ENCODE measurements around the gene NUP54. TPM values are rescaled to one million over a fixed set of nuclear protein-coding genes. Genes with fewer than 3 reads are reported as not detected.

NUP54 gene
- total RNA-seq, 1 donor from 2014 or later, result 44.2 TPM

DNA sequence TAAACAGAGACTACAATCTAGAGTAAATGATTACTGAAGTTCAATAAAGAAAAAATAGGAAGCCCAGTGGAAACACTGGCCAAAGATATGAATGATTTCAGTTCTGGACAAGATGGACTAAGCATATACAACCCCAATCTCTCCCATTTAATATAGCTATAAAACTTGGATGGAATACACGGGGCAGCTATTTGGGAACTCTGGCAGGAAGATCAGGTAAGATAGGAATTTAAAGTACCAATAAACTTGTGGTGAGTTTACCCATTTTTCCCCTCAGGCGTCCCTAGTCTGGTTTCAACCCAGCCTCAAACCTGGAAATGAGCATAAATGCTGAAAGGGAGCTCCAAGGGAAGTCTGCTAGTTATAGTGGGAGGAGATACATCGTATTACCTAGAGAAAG, 20.4 kb downstream of the NUP54 start:
- H3K4me3 Mint-ChIP-seq (ENCODE audit: unreplicated experiment), result peak overlapping the region; percentile 60
- no peak overlapping the region for H3K27ac Mint-ChIP-seq (ENCODE audit: unreplicated experiment)
- H3K4me1 Mint-ChIP-seq (ENCODE audit: unreplicated experiment), result no peaks in the 10 kb centered on the region
- TF ChIP-seq, protein P1, sequence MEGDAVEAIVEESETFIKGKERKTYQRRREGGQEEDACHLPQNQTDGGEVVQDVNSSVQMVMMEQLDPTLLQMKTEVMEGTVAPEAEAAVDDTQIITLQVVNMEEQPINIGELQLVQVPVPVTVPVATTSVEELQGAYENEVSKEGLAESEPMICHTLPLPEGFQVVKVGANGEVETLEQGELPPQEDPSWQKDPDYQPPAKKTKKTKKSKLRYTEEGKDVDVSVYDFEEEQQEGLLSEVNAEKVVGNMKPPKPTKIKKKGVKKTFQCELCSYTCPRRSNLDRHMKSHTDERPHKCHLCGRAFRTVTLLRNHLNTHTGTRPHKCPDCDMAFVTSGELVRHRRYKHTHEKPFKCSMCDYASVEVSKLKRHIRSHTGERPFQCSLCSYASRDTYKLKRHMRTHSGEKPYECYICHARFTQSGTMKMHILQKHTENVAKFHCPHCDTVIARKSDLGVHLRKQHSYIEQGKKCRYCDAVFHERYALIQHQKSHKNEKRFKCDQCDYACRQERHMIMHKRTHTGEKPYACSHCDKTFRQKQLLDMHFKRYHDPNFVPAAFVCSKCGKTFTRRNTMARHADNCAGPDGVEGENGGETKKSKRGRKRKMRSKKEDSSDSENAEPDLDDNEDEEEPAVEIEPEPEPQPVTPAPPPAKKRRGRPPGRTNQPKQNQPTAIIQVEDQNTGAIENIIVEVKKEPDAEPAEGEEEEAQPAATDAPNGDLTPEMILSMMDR (IDR thresholded peaks at IDR 0.05; ENCODE audit: unreplicated experiment), result no peak
- H3K36me3 Mint-ChIP-seq (ENCODE audit: low read depth, unreplicated experiment), result peaks cover 24% of the 10 kb centered on the region
- no peaks in the 10 kb centered on the region for H3K9me3 Mint-ChIP-seq (ENCODE audit: unreplicated experiment)
- DNase-seq (ENCODE audit: low spot score), result no peak
- H3K27me3 Mint-ChIP-seq (ENCODE audit: unreplicated experiment), result peaks cover 2% of the 10 kb centered on the region

DNA sequence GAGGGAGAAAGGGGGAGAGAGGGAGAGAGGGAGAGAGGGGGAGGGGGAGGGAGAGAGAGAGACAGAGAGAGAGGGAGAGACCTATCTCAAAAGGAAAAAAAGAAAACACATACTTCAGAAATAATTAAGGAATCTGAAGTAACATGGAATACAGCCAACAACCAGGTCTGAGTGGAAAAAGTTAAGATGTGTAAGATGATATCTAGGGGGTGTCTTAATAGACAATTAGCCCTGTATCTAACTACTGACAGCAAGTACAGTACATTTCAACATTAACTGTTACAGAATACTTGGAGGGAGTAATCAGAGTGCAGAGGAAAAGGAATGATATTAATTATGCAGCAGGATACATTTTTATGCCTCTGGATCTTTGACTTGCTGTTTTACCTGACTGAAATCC, 22.4 kb downstream of the NUP54 start:
- Mint-ChIP-seq H3K4me3 (ENCODE audit: unreplicated experiment) (no peak overlapping the region), H3K4me1 (ENCODE audit: unreplicated experiment) (no peaks in the 10 kb centered on the region), H3K9me3 (ENCODE audit: unreplicated experiment) (no peaks in the 10 kb centered on the region), H3K27me3 (ENCODE audit: unreplicated experiment) (peaks cover 2% of the 10 kb centered on the region), H3K36me3 (ENCODE audit: low read depth, unreplicated experiment) (peaks cover 31% of the 10 kb centered on the region), H3K27ac (ENCODE audit: unreplicated experiment) (no peak overlapping the region)
- DNase-seq (ENCODE audit: low spot score), result no peak
- TF ChIP-seq, protein P1 (IDR thresholded peaks at IDR 0.05; ENCODE audit: unreplicated experiment), result no peak

DNA sequence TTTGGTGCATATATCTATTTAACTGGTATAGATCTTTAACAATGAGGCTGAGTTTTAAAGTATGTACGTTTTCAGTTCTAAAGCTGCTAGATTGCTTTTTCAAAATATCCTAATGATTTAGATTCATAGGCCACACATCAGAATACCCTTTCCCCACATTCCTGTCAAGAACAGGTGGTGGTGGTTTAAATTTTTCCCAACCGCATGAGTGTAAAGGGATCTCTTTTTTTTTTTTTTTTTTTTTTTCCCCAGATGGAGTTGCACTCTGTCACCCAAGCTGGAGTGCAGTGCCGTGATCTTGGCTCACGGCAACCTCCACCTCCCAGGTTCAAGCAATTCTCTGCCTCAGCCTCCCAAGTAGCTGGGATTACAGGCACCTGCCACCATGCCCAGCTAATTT, 28.0 kb downstream of the NUP54 start:
- Mint-ChIP-seq H3K9me3 (ENCODE audit: unreplicated experiment) (no peaks in the 10 kb centered on the region), H3K4me3 (ENCODE audit: unreplicated experiment) (no peak overlapping the region), H3K27ac (ENCODE audit: unreplicated experiment) (no peak overlapping the region), H3K27me3 (ENCODE audit: unreplicated experiment) (no peaks in the 10 kb centered on the region), H3K4me1 (ENCODE audit: unreplicated experiment) (no peaks in the 10 kb centered on the region), H3K36me3 (ENCODE audit: low read depth, unreplicated experiment) (peaks cover 35% of the 10 kb centered on the region)
- DNase-seq (ENCODE audit: low spot score), result no peak
- TF ChIP-seq, protein P1 (IDR thresholded peaks at IDR 0.05; ENCODE audit: unreplicated experiment), result no peak

DNA sequence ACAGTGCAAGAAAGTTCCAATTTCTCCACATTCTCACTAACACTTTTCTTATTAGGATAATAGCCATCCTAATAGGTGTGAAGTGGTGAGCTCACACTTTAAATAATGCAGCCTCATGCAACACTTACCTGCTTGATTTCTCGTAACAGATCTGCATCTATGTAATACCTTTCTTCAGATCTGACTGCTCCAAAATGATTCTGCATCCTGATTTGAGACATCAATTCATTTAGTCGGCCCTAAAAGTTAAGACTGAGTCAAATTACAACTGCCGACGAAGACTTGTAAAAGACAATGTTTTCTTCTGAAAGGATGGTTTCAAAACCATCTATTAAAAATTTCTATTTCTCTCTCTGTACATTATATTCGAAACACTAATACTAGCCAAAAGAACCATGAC, 30.7 kb downstream of the NUP54 start:
- Mint-ChIP-seq H3K9me3 (ENCODE audit: unreplicated experiment) (no peaks in the 10 kb centered on the region), H3K27ac (ENCODE audit: unreplicated experiment) (no peak overlapping the region), H3K27me3 (ENCODE audit: unreplicated experiment) (no peaks in the 10 kb centered on the region), H3K4me3 (ENCODE audit: unreplicated experiment) (peak overlapping the region; percentile 30), H3K4me1 (ENCODE audit: unreplicated experiment) (no peaks in the 10 kb centered on the region), H3K36me3 (ENCODE audit: low read depth, unreplicated experiment) (peaks cover 40% of the 10 kb centered on the region)
- TF ChIP-seq, protein P1 (IDR thresholded peaks at IDR 0.05; ENCODE audit: unreplicated experiment), result no peak
- DNase-seq (ENCODE audit: low spot score), result no peak

DNA sequence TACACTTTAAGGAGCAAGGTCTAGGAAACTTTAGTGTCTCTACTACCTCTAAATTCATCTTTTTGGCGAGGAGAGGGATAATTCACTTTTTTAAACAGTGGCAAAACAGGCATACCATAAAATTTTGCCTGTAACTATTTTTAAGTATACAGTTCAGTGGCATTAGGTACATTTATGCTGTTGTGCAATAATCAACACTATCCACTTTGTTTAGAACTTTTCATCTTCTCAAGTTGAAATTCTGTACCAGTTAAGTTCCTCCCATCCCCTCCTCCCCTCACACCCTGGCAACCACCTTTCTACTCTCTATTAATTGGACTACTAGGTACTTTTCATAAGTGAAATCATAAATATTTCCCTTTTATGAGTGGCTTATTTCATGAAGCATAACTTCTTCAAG, 31.4 kb downstream of the NUP54 start:
- Mint-ChIP-seq H3K27ac (ENCODE audit: unreplicated experiment) (no peak overlapping the region), H3K36me3 (ENCODE audit: low read depth, unreplicated experiment) (peaks cover 36% of the 10 kb centered on the region), H3K4me3 (ENCODE audit: unreplicated experiment) (no peak overlapping the region), H3K4me1 (ENCODE audit: unreplicated experiment) (no peaks in the 10 kb centered on the region), H3K27me3 (ENCODE audit: unreplicated experiment) (no peaks in the 10 kb centered on the region), H3K9me3 (ENCODE audit: unreplicated experiment) (no peaks in the 10 kb centered on the region)
- TF ChIP-seq, protein P1 (IDR thresholded peaks at IDR 0.05; ENCODE audit: unreplicated experiment), result no peak
- DNase-seq (ENCODE audit: low spot score), result no peak
